BJ (cell line): ENCODE results near the gene NRCAM. TPM values are rescaled to one million over a fixed set of nuclear protein-coding genes. Genes with fewer than 3 reads are reported as not detected.

Source experiments
- CTCF ChIA-PET: fragments of 350-600 bp; formaldehyde crosslinking; extraction: SDS; loops from one replicate; lab custom pipeline; 2021; ENCODE audit warnings: antibody characterized with exemption, inconsistent platforms; lab: Yijun Ruan, JAX
- POLR2A ChIA-PET: fragments of 300-600 bp; sonication (Branson Sonifier 250); formaldehyde crosslinking; extraction: SDS; loops from one replicate; lab custom pipeline; 2021; ENCODE audit warnings: antibody characterized with exemption; lab: Charles Lee
- DNase-seq: peaks from one replicate; pipeline ENCODE4 v3.0.0-alpha.2; 2011; ENCODE audit warnings: low read depth
- H3K27me3 ChIP-seq: 2 replicates; pipeline ENCODE4 v1.6.0; 2011; ENCODE audit warnings: low read length; ENCODE audit not compliant: control insufficient read depth, insufficient read depth
- H3K36me3 ChIP-seq: 2 replicates; pipeline ENCODE4 v1.5.1; 2011; ENCODE audit warnings: low read length; ENCODE audit not compliant: control insufficient read depth, insufficient read depth
- H3K4me3 ChIP-seq: 2 replicates; pipeline ENCODE4 v1.5.1; 2011; ENCODE audit warnings: low read depth, mild to moderate bottlenecking, control low read depth, low read length
- CTCF ChIP-seq: IDR thresholded peaks from 2 replicates; pipeline ENCODE4 v1.5.1; 2011; ENCODE audit warnings: low read depth, mild to moderate bottlenecking, control low read depth, inconsistent platforms, low read length, moderate library complexity; ENCODE audit not compliant: insufficient read depth
- polyA plus RNA-seq: library from polyadenylated mRNA; depleted of rRNA; stranded (reverse); fragments of >200 nt; gene quantifications from 2 replicates; pipeline ENCODE4 v1.2.3, GENCODE V29; 2011

NRCAM gene
- polyA plus RNA-seq, 1 experiment = 1.1 TPM

DNA sequence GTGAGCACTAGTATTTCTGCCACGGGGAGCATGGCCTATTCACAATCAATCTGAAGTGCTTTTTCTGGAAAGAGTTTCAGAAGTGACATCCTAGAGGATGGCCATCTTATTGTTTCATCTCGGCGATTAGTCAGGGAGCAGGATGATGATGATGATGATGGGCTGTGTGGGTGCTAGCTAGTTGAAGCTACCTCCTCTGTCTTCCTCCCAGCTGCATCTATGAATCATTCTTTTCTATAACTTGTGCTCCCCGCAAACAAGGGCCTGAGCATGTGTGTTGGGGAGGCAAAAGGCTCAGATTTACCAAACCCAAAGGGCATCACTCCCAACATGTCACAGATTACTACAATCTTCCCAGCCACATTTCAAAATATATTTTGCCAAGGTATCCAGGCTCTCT, 207.4 kb downstream of the NRCAM start:
- TF ChIP-seq CTCF = no peak
- CTCF ChIA-PET = no interaction called here
- Histone ChIP-seq H3K4me3 (no peak overlapping the region), H3K27me3 (no peaks in the 10 kb centered on the region), H3K36me3 (no peaks in the 10 kb centered on the region)
- POLR2A ChIA-PET = no interaction called here
- DNase-seq = no peak

DNA sequence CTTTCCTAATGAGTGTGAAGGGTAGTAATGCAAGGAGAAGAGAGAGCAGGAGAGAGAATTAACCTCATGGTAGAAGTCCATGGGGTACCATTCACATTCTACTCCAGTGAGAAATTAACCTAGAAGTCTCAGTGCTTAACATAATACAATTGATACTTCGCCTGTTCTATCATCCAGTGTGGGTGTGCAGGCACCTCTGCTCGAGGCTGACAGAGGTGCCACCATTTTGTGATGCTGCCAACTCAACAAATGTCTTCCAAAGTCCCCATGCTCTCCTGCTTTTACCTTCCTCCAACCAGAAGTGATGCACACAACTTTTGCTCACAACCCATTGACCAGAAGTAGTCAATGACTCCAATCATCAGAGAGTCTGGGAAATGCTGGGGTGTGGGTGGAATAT, 207.8 kb downstream of the NRCAM start:
- ChIA-PET POLR2A (no interaction called here), CTCF (no interaction called here)

DNA sequence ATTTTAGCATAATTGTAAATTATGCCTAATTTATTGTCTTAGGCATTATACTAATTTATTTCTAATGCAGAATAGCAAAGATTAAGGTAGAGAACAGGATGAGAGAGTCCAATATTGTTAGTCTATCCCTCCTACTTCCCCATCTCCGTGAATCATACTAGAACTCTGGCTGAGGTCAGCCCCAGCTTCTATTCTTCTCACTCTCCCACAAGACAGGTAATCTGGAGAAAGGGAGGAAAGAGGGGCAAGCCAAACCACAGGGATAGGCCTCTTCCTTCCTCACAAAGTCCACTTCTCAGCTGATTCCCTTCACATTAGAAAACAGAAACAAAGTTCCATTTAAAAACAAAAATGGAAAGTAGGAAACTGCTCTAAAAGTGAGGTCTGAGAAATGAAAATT, 208.6 kb downstream of the NRCAM start:
- H3K27me3 ChIP-seq = no peaks in the 10 kb centered on the region
- no peak for TF ChIP-seq CTCF
- no peak overlapping the region for H3K4me3 ChIP-seq
- DNase-seq = no peak
- H3K36me3 ChIP-seq = no peaks in the 10 kb centered on the region
- POLR2A ChIA-PET = no interaction called here
- CTCF ChIA-PET = no interaction called here

More for the DNA sequence above, 207.8 kb downstream of the NRCAM start:
- no peak for DNase-seq
- Histone ChIP-seq H3K27me3 (no peaks in the 10 kb centered on the region), H3K36me3 (no peaks in the 10 kb centered on the region), H3K4me3 (no peak overlapping the region)
- no peak for TF ChIP-seq CTCF

DNA sequence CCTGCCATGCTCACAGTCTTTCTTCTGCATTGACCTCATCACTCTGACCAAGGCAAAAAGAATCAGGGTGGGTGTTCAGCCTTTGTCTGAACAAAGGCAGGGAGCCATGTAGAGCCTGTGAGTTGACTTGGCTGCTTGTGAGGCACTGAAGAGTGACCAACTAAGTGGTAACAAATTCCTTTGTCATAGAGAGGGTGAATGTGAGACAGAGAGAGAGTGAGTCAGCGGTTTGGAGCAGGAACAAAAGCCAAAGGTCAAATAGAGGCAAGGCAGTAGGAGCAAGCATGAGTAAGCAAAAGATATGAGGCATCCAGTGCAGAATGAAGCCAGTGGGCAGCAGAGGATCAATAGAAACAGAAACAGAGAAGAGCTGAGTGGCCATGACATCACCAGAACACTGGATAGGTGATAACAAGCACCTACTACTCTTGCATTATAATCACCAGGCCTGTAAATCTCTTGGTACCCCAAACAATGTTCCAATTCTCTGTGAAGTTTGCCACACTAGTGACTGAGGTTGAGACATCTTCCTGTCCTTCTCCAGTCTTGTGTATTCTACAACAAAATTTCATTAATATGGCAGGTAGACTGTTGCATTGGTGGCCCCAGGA, 209.9 kb downstream of the NRCAM start:
- POLR2A ChIA-PET = no interaction called here
- Histone ChIP-seq H3K27me3 (no peaks in the 10 kb centered on the region), H3K36me3 (no peaks in the 10 kb centered on the region), H3K4me3 (no peak overlapping the region)
- CTCF ChIA-PET = interaction anchor here (2.3 kb wide), 1 partner anchor 11 kb away, joined by 9 read pairs; no protein-coding TSS in a partner anchor
- TF ChIP-seq CTCF = no peak
- DNase-seq = peak; percentile 87

DNA sequence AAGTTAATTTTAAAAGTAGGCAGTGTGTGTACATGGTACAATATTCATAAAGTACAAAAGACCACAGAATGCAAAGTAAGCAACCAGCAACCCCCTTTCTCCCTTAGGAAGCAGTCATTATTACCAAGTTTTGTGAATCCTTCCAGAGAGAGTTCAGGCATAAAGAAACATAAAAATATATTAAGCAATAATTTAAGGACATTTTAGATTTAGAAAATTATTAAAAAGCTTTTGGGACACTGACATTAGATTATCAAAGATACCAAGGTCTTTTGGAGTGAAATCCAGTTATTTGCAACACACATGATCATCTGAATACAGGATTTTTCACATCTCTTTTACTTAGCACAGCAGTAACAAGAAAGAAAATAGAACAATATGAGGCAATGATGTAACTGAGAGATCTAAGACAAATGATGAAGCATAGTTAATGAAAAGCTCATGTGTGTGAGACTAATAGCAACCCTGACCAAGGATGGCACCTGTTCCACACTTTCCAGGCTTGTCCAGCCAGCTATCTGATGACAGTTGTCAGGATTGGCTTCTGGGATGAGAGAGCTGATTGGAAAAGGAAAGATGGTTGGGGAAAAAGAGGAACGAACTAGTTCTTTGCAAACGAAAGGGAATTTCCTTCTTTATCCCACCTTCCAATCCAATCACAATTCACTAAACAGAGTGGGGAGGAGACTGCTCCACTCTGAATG, 210.6 kb downstream of the NRCAM start:
- Histone ChIP-seq H3K4me3 (no peak overlapping the region), H3K36me3 (no peaks in the 10 kb centered on the region), H3K27me3 (no peaks in the 10 kb centered on the region)
- CTCF ChIA-PET = interaction anchor here (2.0 to 2.3 kb wide), 2 partner anchors 10 to 23 kb away, joined by 4 to 9 read pairs; no protein-coding TSS in a partner anchor
- POLR2A ChIA-PET = no interaction called here
- DNase-seq = no peak
- TF ChIP-seq CTCF = no peak
